HepG2 (cell line): Measurements from ENCODE around the gene ST8SIA4. TPM values are rescaled to one million over a fixed set of nuclear protein-coding genes. Genes with fewer than 3 reads are reported as not detected.

Experiments
- SMARCE1 ChIP-seq: fragments of 450-650 bp; IDR thresholded peaks from 2 replicates; pipeline ENCODE4 v1.6.1; 2017; ENCODE audit warnings: borderline replicate concordance
- polyA plus RNA-seq, 8 experiments: library from polyadenylated mRNA; depleted of rRNA in 3 of 8; stranded (reverse) in 7 of 8; unstranded in 1 of 8; fragments of >200 nt; fragmentation: Illumina TruSeq in 4 of 8; extraction: Trizol in 4 of 8; gene quantifications; 2 replicates each; pipeline versions ENCODE4 v1.2.1 to v1.2.3, GENCODE V29; 2011 to 2016; ENCODE audit warnings: low read depth in 4 of 8, missing spikeins in 1 of 8, mixed read lengths in 1 of 8; ENCODE audit not compliant: insufficient read depth in 1 of 8
- total RNA-seq, 5 experiments: library from RNA; depleted of rRNA; stranded (reverse); fragments of >200 nt; fragmentation: Illumina TruSeq; extraction: Trizol; gene quantifications; 2 replicates each; pipeline ENCODE4 v1.2.3, GENCODE V29; 2016; ENCODE audit warnings: low read depth in 1 of 5
- TF ChIP-seq, protein P1 (sequence below): sonication (generic); formaldehyde crosslinking; IDR thresholded peaks from 2 replicates; pipeline ENCODE4 v1.4.0; 2020; ENCODE audit warnings: missing genetic modification reagents, borderline replicate concordance
- TF ChIP-seq, protein P2 (sequence below): sonication (generic); formaldehyde crosslinking; IDR thresholded peaks from 2 replicates; pipeline ENCODE4 v1.4.0; 2020; ENCODE audit warnings: missing genetic modification reagents, borderline replicate concordance
- TF ChIP-seq, protein P3 (sequence below), 2 experiments: sonication (generic) in 1 of 2; formaldehyde crosslinking in 1 of 2; IDR thresholded peaks; 2 replicates each; pipeline versions ENCODE4 v1.4.0 to v1.6.1; 2016 to 2020; ENCODE audit warnings: borderline replicate concordance in 1 of 2, low read depth in 1 of 2, mild to moderate bottlenecking in 1 of 2, missing genetic modification reagents in 1 of 2

The ST8SIA4 gene
- total and polyA plus RNA-seq, 2 of the 13 experiments (the other 11 are each of a cell fraction or from before 2014, with no cell fraction given), result not detected

DNA sequence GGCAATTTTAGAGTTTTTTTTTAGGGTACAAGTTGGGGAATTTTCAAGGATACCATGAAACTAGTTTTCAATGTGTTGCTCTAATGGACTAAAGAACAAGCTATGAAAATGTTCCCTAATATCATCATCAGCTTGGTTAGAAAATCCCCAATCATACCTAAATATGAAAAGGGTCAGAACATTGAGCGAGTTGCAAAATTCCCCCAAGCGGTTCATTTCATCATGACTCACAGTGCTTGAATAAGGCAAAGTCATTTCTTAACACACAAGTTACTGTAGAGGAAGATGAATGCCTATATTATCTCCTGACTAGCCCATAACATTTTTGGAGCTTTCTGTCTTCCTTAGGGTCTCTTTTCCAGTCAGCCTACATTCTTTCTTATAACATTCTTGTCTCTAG lies 62.7 kb downstream of the ST8SIA4 start (continued):
- TF ChIP-seq, protein P1, sequence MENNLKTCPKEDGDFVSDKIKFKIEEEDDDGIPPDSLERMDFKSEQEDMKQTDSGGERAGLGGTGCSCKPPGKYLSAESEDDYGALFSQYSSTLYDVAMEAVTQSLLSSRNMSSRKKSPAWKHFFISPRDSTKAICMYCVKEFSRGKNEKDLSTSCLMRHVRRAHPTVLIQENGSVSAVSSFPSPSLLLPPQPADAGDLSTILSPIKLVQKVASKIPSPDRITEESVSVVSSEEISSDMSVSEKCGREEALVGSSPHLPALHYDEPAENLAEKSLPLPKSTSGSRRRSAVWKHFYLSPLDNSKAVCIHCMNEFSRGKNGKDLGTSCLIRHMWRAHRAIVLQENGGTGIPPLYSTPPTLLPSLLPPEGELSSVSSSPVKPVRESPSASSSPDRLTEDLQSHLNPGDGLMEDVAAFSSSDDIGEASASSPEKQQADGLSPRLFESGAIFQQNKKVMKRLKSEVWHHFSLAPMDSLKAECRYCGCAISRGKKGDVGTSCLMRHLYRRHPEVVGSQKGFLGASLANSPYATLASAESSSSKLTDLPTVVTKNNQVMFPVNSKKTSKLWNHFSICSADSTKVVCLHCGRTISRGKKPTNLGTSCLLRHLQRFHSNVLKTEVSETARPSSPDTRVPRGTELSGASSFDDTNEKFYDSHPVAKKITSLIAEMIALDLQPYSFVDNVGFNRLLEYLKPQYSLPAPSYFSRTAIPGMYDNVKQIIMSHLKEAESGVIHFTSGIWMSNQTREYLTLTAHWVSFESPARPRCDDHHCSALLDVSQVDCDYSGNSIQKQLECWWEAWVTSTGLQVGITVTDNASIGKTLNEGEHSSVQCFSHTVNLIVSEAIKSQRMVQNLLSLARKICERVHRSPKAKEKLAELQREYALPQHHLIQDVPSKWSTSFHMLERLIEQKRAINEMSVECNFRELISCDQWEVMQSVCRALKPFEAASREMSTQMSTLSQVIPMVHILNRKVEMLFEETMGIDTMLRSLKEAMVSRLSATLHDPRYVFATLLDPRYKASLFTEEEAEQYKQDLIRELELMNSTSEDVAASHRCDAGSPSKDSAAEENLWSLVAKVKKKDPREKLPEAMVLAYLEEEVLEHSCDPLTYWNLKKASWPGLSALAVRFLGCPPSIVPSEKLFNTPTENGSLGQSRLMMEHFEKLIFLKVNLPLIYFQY (CRISPR knock-in tag), result no peak
- TF ChIP-seq SMARCE1, result no peak
- TF ChIP-seq, protein P2, sequence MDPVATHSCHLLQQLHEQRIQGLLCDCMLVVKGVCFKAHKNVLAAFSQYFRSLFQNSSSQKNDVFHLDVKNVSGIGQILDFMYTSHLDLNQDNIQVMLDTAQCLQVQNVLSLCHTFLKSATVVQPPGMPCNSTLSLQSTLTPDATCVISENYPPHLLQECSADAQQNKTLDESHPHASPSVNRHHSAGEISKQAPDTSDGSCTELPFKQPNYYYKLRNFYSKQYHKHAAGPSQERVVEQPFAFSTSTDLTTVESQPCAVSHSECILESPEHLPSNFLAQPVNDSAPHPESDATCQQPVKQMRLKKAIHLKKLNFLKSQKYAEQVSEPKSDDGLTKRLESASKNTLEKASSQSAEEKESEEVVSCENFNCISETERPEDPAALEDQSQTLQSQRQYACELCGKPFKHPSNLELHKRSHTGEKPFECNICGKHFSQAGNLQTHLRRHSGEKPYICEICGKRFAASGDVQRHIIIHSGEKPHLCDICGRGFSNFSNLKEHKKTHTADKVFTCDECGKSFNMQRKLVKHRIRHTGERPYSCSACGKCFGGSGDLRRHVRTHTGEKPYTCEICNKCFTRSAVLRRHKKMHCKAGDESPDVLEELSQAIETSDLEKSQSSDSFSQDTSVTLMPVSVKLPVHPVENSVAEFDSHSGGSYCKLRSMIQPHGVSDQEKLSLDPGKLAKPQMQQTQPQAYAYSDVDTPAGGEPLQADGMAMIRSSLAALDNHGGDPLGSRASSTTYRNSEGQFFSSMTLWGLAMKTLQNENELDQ (CRISPR knock-in tag), result no peak
- TF ChIP-seq, protein P3, sequence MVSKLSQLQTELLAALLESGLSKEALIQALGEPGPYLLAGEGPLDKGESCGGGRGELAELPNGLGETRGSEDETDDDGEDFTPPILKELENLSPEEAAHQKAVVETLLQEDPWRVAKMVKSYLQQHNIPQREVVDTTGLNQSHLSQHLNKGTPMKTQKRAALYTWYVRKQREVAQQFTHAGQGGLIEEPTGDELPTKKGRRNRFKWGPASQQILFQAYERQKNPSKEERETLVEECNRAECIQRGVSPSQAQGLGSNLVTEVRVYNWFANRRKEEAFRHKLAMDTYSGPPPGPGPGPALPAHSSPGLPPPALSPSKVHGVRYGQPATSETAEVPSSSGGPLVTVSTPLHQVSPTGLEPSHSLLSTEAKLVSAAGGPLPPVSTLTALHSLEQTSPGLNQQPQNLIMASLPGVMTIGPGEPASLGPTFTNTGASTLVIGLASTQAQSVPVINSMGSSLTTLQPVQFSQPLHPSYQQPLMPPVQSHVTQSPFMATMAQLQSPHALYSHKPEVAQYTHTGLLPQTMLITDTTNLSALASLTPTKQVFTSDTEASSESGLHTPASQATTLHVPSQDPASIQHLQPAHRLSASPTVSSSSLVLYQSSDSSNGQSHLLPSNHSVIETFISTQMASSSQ (IDR thresholded peaks at IDR 0.05; ENCODE audit: low read depth), result no peak
- TF ChIP-seq, protein P3 (CRISPR knock-in tag; IDR thresholded peaks at IDR 0.05; ENCODE audit: borderline replicate concordance), result no peak
